KMS-11 (cell line): ENCODE results near the gene STARD4.

Experiments
- H2AFZ ChIP-seq: fragments of 200-600 bp; sonication (generic); 2 replicates; pipeline ENCODE4 v1.6.1; 2016; ENCODE audit warnings: antibody characterized with exemption, mixed run types, low read depth
- H3K27ac ChIP-seq: fragments of 200-600 bp; sonication (generic); 2 replicates; pipeline ENCODE4 v1.6.1; 2016; ENCODE audit warnings: mild to moderate bottlenecking, mixed run types
- H3K27me3 ChIP-seq: fragments of 200-600 bp; sonication (generic); 2 replicates; pipeline ENCODE4 v1.6.1; 2017; ENCODE audit warnings: mild to moderate bottlenecking, low read depth, mixed run types, moderate library complexity; ENCODE audit not compliant: insufficient read depth
- H3K36me3 ChIP-seq: fragments of 200-600 bp; sonication (generic); 2 replicates; pipeline ENCODE4 v1.6.1; 2017; ENCODE audit warnings: mild to moderate bottlenecking, mixed run types; ENCODE audit not compliant: insufficient read depth
- H3K4me1 ChIP-seq: fragments of 200-600 bp; sonication (generic); 2 replicates; pipeline ENCODE4 v1.6.1; 2016; ENCODE audit warnings: mild to moderate bottlenecking, low read depth, mixed run types; ENCODE audit not compliant: poor library complexity, severe bottlenecking
- H3K4me2 ChIP-seq: fragments of 200-600 bp; sonication (generic); 2 replicates; pipeline ENCODE4 v1.7.0; 2016; ENCODE audit warnings: mild to moderate bottlenecking, mixed run types
- H3K4me3 ChIP-seq: fragments of 200-600 bp; sonication (generic); IDR thresholded peaks from 2 replicates; pipeline ENCODE4 v1.6.1; 2017; ENCODE audit warnings: low read depth, low read length, mixed read lengths; ENCODE audit not compliant: insufficient read depth
- H3K79me2 ChIP-seq: fragments of 200-600 bp; sonication (generic); 2 replicates; pipeline ENCODE4 v1.6.1; 2016; ENCODE audit warnings: low read depth, mixed run types; ENCODE audit not compliant: insufficient read depth
- H3K9ac ChIP-seq: fragments of 200-600 bp; sonication (generic); 2 replicates; pipeline ENCODE4 v1.6.1; 2016; ENCODE audit warnings: mild to moderate bottlenecking, mixed run types
- H4K20me1 ChIP-seq: fragments of 200-600 bp; sonication (generic); 2 replicates; pipeline ENCODE4 v1.6.1; 2016; ENCODE audit warnings: mild to moderate bottlenecking, mixed run types; ENCODE audit not compliant: insufficient read depth
- CTCF ChIP-seq: fragments of 200-600 bp; sonication (generic); conservative IDR thresholded peaks from 2 replicates; pipeline ENCODE4 v1.6.1; 2017; ENCODE audit warnings: low read depth, mild to moderate bottlenecking, antibody characterized with exemption, low read length, moderate library complexity, mixed read lengths

The STARD4 gene

DNA sequence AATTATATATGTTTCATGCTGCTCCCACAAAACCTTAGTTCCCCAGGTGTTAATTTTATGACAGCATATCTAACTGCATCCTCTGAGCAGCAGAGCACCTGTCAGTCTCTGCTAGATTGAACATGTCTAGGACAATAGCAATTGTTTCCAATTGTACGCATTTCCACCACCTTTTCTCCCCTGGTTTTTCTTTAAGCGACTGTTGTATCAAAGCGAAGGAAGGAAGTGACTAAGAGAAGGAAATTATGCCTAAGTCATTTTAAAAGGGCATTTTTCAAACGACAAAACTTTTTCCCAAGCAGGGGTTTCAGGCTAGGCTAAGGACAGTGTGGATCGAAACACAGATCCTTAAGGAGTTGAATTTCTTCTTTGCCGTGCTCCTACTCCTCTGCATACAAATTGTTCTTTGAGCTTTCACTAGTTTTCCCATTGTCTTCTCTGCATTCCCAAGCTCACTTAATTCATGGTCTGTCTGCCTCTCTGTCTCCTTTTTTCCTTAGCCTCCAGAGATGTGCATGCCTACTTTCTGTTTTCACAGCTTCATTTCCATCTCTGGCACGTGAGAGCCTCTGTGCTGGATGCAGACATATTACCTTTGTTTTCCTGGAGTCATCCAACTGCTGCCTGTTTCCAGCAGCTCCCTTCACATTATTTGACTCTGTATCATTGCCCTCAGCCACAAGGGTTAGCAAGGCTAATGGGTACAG is 39.4 kb upstream of the STARD4 start:
- Histone ChIP-seq H3K79me2 (no peaks in the 10 kb centered on the region), H3K4me1 (peaks cover 12% of the 10 kb centered on the region), H3K4me2 (no peak overlapping the region), H4K20me1 (no peaks in the 10 kb centered on the region), H2AFZ (no peak overlapping the region), H3K9ac (no peak overlapping the region), H3K27ac (no peak overlapping the region), H3K4me3 (no peak overlapping the region), H3K36me3 (no peaks in the 10 kb centered on the region), H3K27me3 (no peaks in the 10 kb centered on the region)
- no peak for TF ChIP-seq CTCF

GRCh38 chr5:111551161-111551560 is 38.8 kb upstream of the STARD4 start:
- Histone ChIP-seq H2AFZ (no peak overlapping the region), H3K4me2 (no peak overlapping the region), H4K20me1 (no peaks in the 10 kb centered on the region), H3K36me3 (no peaks in the 10 kb centered on the region), H3K27me3 (no peaks in the 10 kb centered on the region), H3K4me1 (peaks cover 12% of the 10 kb centered on the region), H3K9ac (no peak overlapping the region), H3K27ac (no peak overlapping the region), H3K4me3 (no peak overlapping the region), H3K79me2 (no peaks in the 10 kb centered on the region)
- TF ChIP-seq CTCF: no peak

GRCh38 chr5:111550282-111551020 is 38.1 kb upstream of the STARD4 start:
- Histone ChIP-seq H3K9ac (no peak overlapping the region), H2AFZ (peak overlapping the region; percentile 34; the same call in 1 of the 2 replicates), H3K27ac (no peak overlapping the region), H3K27me3 (no peaks in the 10 kb centered on the region), H3K4me1 (peaks cover 12% of the 10 kb centered on the region), H3K4me2 (no peak overlapping the region), H3K4me3 (no peak overlapping the region), H3K79me2 (no peaks in the 10 kb centered on the region), H3K36me3 (no peaks in the 10 kb centered on the region), H4K20me1 (no peaks in the 10 kb centered on the region)
- peak; percentile 81 for TF ChIP-seq CTCF

DNA sequence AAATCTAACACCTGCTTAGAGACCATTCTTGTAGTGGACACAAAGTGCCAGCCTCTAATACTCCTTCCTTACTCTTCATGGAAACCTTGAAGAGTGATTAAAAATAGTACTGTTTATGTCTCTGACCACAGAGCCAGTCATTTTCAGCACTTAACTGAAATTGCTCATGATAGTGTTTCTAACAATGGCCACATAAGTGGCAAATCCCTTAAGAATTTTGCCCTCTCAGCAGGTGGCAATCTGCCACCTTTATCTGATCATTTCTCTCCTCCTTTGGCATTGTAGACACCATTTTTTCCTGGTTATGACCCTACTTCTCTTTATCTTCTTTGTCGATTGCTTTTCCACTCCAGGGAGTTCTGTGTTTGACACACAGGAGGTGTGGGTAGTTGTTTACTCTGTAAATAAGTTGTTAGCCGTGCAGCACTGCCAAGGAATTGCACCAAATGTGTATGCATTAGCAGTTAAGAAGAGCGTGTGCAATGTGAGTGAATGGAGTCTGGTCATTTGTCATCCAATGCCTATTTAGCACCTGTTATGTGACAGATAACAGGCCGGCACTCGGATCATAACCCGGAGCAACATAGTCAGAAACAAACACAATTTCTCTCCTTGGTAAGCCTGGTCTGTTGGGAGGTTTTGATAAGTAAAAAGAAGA is 36.8 kb upstream of the STARD4 start:
- H3K4me1 ChIP-seq: peaks cover 12% of the 10 kb centered on the region
- peak overlapping the region; percentile 31; the same call in 1 of the 2 replicates for H3K4me2 ChIP-seq
- no peaks in the 10 kb centered on the region for H3K79me2 ChIP-seq
- no peak overlapping the region for H2AFZ ChIP-seq
- no peak overlapping the region for H3K27ac ChIP-seq
- no peak for TF ChIP-seq CTCF
- no peaks in the 10 kb centered on the region for H4K20me1 ChIP-seq
- no peaks in the 10 kb centered on the region for H3K36me3 ChIP-seq
- H3K27me3 ChIP-seq: no peaks in the 10 kb centered on the region
- no peak overlapping the region for H3K4me3 ChIP-seq
- no peak overlapping the region for H3K9ac ChIP-seq
